Neural crest cell (in vitro differentiated cells): ENCODE results near the gene DENND1A. TPM values are rescaled to one million over a fixed set of nuclear protein-coding genes. Genes with fewer than 3 reads are reported as not detected.

Source experiments
- DNase-seq: peaks from one replicate; pipeline ENCODE4 v3.0.0; 2021; ENCODE audit warnings: low read depth, mixed read lengths, low spot score
- H3K27ac Mint-ChIP-seq: one replicate; pipeline ENCODE4 v1.8.0; 2021; ENCODE audit warnings: mild to moderate bottlenecking, mixed read lengths; ENCODE audit not compliant: unreplicated experiment
- H3K27me3 Mint-ChIP-seq: 2 replicates; pipeline ENCODE4 v1.8.0; 2021; ENCODE audit warnings: low read depth, mild to moderate bottlenecking, mixed read lengths
- H3K36me3 Mint-ChIP-seq: 2 replicates; pipeline ENCODE4 v1.8.0; 2021; ENCODE audit warnings: low read depth, mild to moderate bottlenecking, mixed read lengths
- H3K4me1 Mint-ChIP-seq: 2 replicates; pipeline ENCODE4 v1.8.0; 2021; ENCODE audit warnings: mixed read lengths
- H3K4me3 Mint-ChIP-seq: one replicate; pipeline ENCODE4 v1.8.0; 2021; ENCODE audit warnings: mild to moderate bottlenecking, mixed read lengths
- H3K9me3 Mint-ChIP-seq: 2 replicates; pipeline ENCODE4 v1.8.0; 2021; ENCODE audit warnings: mixed read lengths
- total RNA-seq: library from RNA; stranded (reverse); gene quantifications from 2 replicates; pipeline ENCODE4 v1.2.1, GENCODE V29; 2021
- TF ChIP-seq, protein P1 (sequence below): fragments of 200-600 bp; sonication (generic); conservative IDR thresholded peaks from 2 replicates; pipeline ENCODE4 v1.5.0; 2021; ENCODE audit warnings: antibody characterized with exemption, mild to moderate bottlenecking

Gene DENND1A
- total RNA-seq, 1 donor from 2014 or later: 17.8 TPM

DNA sequence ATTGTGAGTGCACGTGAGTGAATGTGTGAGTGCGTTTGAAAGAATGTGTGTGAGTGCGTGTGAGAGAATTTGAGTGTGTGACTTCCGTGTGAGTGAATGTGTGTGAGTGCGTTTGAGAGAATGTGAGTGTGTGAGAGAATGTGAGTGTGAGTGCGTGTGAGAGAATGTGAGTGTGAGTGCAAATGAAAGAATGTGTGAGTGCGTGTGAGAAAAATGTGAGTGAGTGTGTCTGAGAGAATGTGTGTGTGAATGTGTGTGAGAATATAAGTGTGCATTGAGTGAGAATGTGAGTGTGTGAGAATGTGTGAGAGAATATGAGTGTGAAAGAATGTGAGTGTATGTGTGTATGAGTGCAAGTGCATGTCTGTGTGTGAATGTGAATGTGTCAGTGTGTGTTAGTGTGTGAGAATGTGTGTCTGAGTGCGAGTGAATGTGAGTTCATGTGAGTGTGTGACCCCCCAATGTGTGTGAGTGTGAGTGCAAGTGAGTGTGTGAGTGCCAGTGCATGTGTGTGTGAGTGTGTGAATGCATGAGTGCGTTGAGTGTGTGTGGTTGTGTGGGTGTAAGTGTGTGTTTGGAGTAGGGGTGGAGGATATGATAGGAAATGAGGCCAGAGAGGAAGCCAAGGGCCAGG lies 43.8 kb upstream of the DENND1A start:
- Mint-ChIP-seq H3K27ac (no peak overlapping the region), H3K36me3 (no peaks in the 10 kb centered on the region), H3K4me3 (no peak overlapping the region), H3K9me3 (no peaks in the 10 kb centered on the region), H3K27me3 (peaks cover 23% of the 10 kb centered on the region), H3K4me1 (no peaks in the 10 kb centered on the region)
- TF ChIP-seq, protein P1, sequence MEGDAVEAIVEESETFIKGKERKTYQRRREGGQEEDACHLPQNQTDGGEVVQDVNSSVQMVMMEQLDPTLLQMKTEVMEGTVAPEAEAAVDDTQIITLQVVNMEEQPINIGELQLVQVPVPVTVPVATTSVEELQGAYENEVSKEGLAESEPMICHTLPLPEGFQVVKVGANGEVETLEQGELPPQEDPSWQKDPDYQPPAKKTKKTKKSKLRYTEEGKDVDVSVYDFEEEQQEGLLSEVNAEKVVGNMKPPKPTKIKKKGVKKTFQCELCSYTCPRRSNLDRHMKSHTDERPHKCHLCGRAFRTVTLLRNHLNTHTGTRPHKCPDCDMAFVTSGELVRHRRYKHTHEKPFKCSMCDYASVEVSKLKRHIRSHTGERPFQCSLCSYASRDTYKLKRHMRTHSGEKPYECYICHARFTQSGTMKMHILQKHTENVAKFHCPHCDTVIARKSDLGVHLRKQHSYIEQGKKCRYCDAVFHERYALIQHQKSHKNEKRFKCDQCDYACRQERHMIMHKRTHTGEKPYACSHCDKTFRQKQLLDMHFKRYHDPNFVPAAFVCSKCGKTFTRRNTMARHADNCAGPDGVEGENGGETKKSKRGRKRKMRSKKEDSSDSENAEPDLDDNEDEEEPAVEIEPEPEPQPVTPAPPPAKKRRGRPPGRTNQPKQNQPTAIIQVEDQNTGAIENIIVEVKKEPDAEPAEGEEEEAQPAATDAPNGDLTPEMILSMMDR: no peak
- DNase-seq: no peak

DNA sequence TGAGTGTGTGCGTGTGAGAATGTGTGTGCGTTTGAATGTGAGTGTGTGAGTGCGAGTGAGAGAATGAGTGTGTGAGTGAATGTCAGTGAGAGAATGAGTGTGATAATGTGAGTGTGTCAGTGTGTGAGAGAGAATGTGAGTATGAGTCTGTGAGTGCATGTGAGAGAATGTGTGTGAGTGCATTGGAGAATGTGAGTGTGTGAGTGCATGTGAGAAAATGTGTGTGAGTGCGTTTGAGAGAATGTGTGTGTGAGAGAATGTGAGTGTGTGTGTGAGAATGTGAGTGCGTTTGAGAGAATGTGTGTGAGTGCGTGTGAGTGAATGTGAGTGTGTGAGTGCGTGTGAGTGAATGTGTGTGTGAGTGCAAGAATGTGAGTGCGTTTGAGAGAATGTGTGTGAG lies 42.7 kb upstream of the DENND1A start:
- Mint-ChIP-seq H3K27me3 (peaks cover 26% of the 10 kb centered on the region), H3K9me3 (no peaks in the 10 kb centered on the region), H3K4me3 (no peak overlapping the region), H3K27ac (no peak overlapping the region), H3K36me3 (no peaks in the 10 kb centered on the region), H3K4me1 (no peaks in the 10 kb centered on the region)
- TF ChIP-seq, protein P1: no peak
- no peak for DNase-seq

DNA sequence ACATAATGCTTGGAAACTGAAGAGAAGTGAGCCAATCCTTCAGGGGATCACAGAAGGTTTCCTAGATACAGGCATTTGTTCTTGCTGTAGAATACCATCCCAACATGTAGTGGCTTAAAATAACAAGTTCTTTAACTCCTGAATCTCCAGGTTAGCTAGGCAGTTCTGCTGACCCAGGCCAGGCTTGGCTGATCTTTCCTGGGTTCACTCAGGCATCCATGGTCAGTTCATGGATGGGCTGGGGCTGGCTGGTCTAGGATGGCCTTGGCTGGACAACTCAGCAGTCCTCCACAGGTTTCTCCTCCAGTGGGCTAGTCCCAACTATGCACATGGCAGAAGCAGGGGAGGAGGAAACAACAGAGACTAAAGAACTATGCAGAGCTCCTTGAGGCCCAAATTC lies 37.4 kb upstream of the DENND1A start:
- no peaks in the 10 kb centered on the region for H3K4me1 Mint-ChIP-seq
- no peaks in the 10 kb centered on the region for H3K9me3 Mint-ChIP-seq
- H3K36me3 Mint-ChIP-seq: no peaks in the 10 kb centered on the region
- TF ChIP-seq, protein P1: no peak
- no peak overlapping the region for H3K27ac Mint-ChIP-seq
- no peak overlapping the region for H3K4me3 Mint-ChIP-seq
- DNase-seq: no peak
- peaks cover 34% of the 10 kb centered on the region for H3K27me3 Mint-ChIP-seq

DNA sequence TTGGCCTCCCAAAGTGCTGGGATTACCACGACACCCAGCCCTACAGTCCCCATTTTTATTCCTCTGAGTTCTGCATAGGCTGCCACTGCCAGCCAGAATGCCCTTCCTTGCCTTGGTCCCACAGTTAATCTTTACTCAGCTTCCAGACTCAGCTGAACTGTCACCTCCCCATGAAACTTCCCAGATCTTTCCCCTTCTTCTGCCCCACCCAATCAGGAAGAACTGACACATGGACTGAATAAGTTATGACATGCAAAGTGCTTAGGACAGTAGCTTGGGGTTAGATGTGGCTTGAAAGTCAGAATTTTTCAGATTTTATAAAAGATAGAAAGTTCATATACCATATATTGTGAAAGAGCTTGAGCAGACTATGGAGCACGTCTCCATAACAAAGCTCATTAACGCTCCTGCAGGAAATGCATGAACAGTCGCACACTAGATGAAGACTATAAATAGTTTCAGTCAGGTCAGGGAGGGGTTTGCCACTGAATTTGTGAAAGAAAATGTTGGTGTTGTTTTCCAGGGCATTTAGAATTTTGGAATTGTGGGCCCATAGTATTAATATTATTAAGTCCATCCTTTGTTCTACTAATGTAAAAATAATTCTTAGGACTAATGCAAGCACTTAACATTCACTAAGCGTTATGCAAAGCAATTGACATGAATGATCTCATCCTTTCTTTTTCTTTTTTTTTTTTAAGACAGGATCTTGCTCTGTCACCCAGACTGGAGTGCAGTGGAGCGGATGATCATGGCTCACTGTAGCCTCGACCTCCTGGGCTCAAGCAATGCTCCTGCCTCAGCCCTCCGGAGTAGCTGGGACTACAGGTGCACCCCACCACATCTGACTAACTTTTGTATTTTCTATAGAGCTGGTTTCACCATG lies 36.1 kb upstream of the DENND1A start:
- TF ChIP-seq, protein P1: no peak
- no peaks in the 10 kb centered on the region for H3K9me3 Mint-ChIP-seq
- no peak for DNase-seq
- no peaks in the 10 kb centered on the region for H3K36me3 Mint-ChIP-seq
- H3K27ac Mint-ChIP-seq: no peak overlapping the region
- H3K27me3 Mint-ChIP-seq: peaks cover 46% of the 10 kb centered on the region
- H3K4me1 Mint-ChIP-seq: no peaks in the 10 kb centered on the region
- H3K4me3 Mint-ChIP-seq: no peak overlapping the region

DNA sequence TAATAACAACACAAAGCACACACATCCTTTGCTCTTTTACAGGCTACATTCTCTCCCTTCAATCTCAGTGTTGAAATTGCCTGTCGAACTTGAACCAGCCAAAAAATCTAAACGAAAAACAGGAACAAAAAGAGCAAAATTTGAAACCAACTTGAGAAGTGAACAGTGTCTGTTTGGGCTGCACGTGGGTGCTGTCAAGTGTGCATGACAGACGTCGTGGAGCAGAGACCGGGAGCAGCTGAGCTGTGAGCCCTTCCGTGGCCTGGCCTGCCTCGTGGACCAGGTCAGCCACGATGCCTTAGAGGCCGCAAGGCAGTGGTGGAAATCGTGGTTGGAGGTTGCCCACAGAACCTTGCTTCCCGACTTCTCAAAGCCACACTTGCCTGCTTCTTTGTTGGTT lies 34.8 kb upstream of the DENND1A start:
- H3K9me3 Mint-ChIP-seq: no peaks in the 10 kb centered on the region
- no peaks in the 10 kb centered on the region for H3K36me3 Mint-ChIP-seq
- no peak for DNase-seq
- TF ChIP-seq, protein P1: no peak
- H3K4me3 Mint-ChIP-seq: no peak overlapping the region
- no peak overlapping the region for H3K27ac Mint-ChIP-seq
- H3K4me1 Mint-ChIP-seq: no peaks in the 10 kb centered on the region
- peaks cover 53% of the 10 kb centered on the region for H3K27me3 Mint-ChIP-seq
